B cell (primary cell): ENCODE results near the gene SPINK9. TPM values are rescaled to one million over a fixed set of nuclear protein-coding genes. Genes with fewer than 3 reads are reported as not detected.
A peak's percentile ranks its signal among the peaks of the same experiment; 100 is the strongest.

Source experiments
- ATAC-seq: fragments of 200-7000 bp; cut with Tn5 transposase; one replicate; pipeline ENCODE4 v1.10.0; 2021; ENCODE audit warnings: low read depth, mild to moderate bottlenecking, moderate number of reproducible peaks, moderate library complexity
- CTCF ChIA-PET: fragments of 350-600 bp; sonication (Branson Sonifier 250); formaldehyde crosslinking; loops from one replicate; lab custom pipeline; 2021; ENCODE audit warnings: antibody characterized with exemption, inconsistent platforms; lab: Charles Lee
- POLR2A ChIA-PET: fragments of 350-600 bp; sonication (Branson Sonifier 250); formaldehyde crosslinking; loops from one replicate; lab custom pipeline; 2021; ENCODE audit warnings: antibody characterized with exemption; lab: Charles Lee
- DNase-seq: peaks from one replicate; pipeline ENCODE4 v3.0.0; 2013
- H2AFZ ChIP-seq: 2 replicates; pipeline ENCODE4 v1.6.1; 2012; ENCODE audit warnings: mild to moderate bottlenecking, low read depth, low read length; ENCODE audit not compliant: insufficient read depth, poor library complexity, severe bottlenecking
- H3K27ac ChIP-seq, 2 donors: 1 replicate in 1 of 2; 2 replicates in 1 of 2; pipeline ENCODE4 v1.5.1; 2012 to 2013; ENCODE audit warnings: low read length in 2 of 2, mild to moderate bottlenecking in 2 of 2, moderate library complexity in 1 of 2
- H3K27me3 ChIP-seq, 4 experiments: fragments of 200-600 bp in 1 of 4; sonication (generic) in 1 of 4; replicated peaks in 1 of 4; 1 replicate in 2 of 4; 2 replicates in 2 of 4; pipeline versions ENCODE4 v1.6.1 to v1.7.0; 2013 to 2016; ENCODE audit warnings: low read length in 3 of 4, mild to moderate bottlenecking in 2 of 4, mixed read lengths in 1 of 4, moderate library complexity in 1 of 4; ENCODE audit not compliant: insufficient read depth in 4 of 4, control insufficient read depth in 3 of 4; ENCODE audit errors: control extremely low read depth in 1 of 4
- H3K36me3 ChIP-seq, 2 experiments: replicated peaks in 1 of 2; 1 replicate in 1 of 2; 2 replicates in 1 of 2; pipeline versions ENCODE4 v1.6.1 to v1.7.1; 2013; ENCODE audit warnings: low read length in 1 of 2; ENCODE audit not compliant: insufficient read depth in 2 of 2, control insufficient read depth in 1 of 2; ENCODE audit errors: control extremely low read depth in 1 of 2, extremely low read depth in 1 of 2
- H3K4me1 ChIP-seq, 2 donors: fragments of 200-600 bp in 1 of 2; sonication (generic) in 1 of 2; 1 replicate in 1 of 2; 2 replicates in 1 of 2; pipeline versions ENCODE4 v1.5.1 to v1.6.1; 2013 to 2017; ENCODE audit warnings: low read length in 2 of 2; ENCODE audit not compliant: control insufficient read depth in 2 of 2, insufficient read depth in 2 of 2
- H3K4me2 ChIP-seq: replicated peaks from 2 replicates; pipeline ENCODE3; 2012; ENCODE audit warnings: mild to moderate bottlenecking, low read depth, low read length; ENCODE audit not compliant: poor library complexity, severe bottlenecking
- H3K4me3 ChIP-seq, 5 experiments: fragments of 200-600 bp in 1 of 5; sonication (generic) in 1 of 5; 1 replicate in 3 of 5; 2 replicates in 2 of 5; pipeline versions ENCODE4 v1.5.1 to v1.7.0; 2011 to 2016; ENCODE audit warnings: low read length in 4 of 5, mild to moderate bottlenecking in 4 of 5, low read depth in 2 of 5, control low read depth in 1 of 5, moderate library complexity in 1 of 5; ENCODE audit not compliant: insufficient read depth in 1 of 5; ENCODE audit errors: control extremely low read depth in 1 of 5, extremely low read depth in 1 of 5
- H3K79me2 ChIP-seq: fragments of 200-600 bp; sonication (generic); one replicate; pipeline ENCODE4 v1.6.0; 2016; ENCODE audit warnings: low read length; ENCODE audit not compliant: control insufficient read depth, insufficient read depth
- H3K9ac ChIP-seq: fragments of 200-600 bp; sonication (generic); 2 replicates; pipeline ENCODE4 v1.6.1; 2017; ENCODE audit warnings: mild to moderate bottlenecking, low read length, moderate library complexity
- H3K9me3 ChIP-seq, 3 donors: one replicate each; pipeline versions ENCODE4 v1.6.1 to v1.7.1; 2013; ENCODE audit warnings: low read length in 2 of 3; ENCODE audit not compliant: control insufficient read depth in 2 of 3, insufficient read depth in 1 of 3; ENCODE audit errors: control extremely low read depth in 1 of 3
- H4K20me1 ChIP-seq: 2 replicates; pipeline ENCODE4 v1.6.0; 2012; ENCODE audit warnings: mild to moderate bottlenecking, low read length; ENCODE audit not compliant: insufficient read depth, control insufficient read depth, poor library complexity, severe bottlenecking
- H3K27ac Mint-ChIP-seq: one replicate; pipeline ENCODE4 v1.8.0; 2021; ENCODE audit warnings: mixed read lengths
- H3K27me3 Mint-ChIP-seq: one replicate; pipeline ENCODE4 v1.8.0; 2021; ENCODE audit warnings: mixed read lengths
- H3K4me1 Mint-ChIP-seq: one replicate; pipeline ENCODE4 v1.8.0; 2021; ENCODE audit warnings: mixed read lengths
- H3K4me3 Mint-ChIP-seq: one replicate; pipeline ENCODE4 v1.8.0; 2021; ENCODE audit warnings: mixed read lengths
- H3K9me3 Mint-ChIP-seq: one replicate; pipeline ENCODE4 v1.8.0; 2022; ENCODE audit warnings: mixed read lengths; ENCODE audit not compliant: insufficient read depth
- CTCF ChIP-seq: fragments of 200-600 bp; IDR thresholded peaks from one replicate; pipeline ENCODE4 v1.8.0; 2022; ENCODE audit warnings: antibody characterized with exemption, mild to moderate bottlenecking
- EZH2 ChIP-seq: IDR thresholded peaks from 2 replicates; pipeline ENCODE4 v1.6.1; 2012; ENCODE audit warnings: borderline replicate concordance, low read depth, mild to moderate bottlenecking, moderate library complexity, low read length; ENCODE audit not compliant: insufficient read depth, poor library complexity, severe bottlenecking
- WGBS: methylation state at CpG from one replicate; pipeline ENCODE4 v1.1.5; 2013; ENCODE audit warnings: missing lambda C conversion rate; ENCODE audit not compliant: insufficient coverage; 5-methylcytosine and 5-hydroxymethylcytosine counted together
- intact Hi-C: fragments of 100-400 bp; cut with micrococcal nuclease; formaldehyde crosslinking; loops from one replicate; pipeline ENCODE4 v1.10.0; 2022
- polyA plus RNA-seq: library from polyadenylated mRNA; depleted of rRNA; stranded (reverse); fragments of >200 nt; gene quantifications from 2 replicates; pipeline ENCODE4 v1.2.3, GENCODE V29; 2012
- total RNA-seq, 2 donors: library from RNA; stranded (reverse); fragments of 120-200 nt in 1 of 2; gene quantifications; 1 replicate in 1 of 2; 2 replicates in 1 of 2; pipeline versions ENCODE4 v1.2.3 to v1.2.4, GENCODE V29; 2013 to 2022

SPINK9 gene
- total and polyA plus RNA-seq, 2 donors (not counting 1 experiment from before 2014, with no cell fraction given) = not detected

GRCh38 chr5:148374690-148375360 is 39.5 kb downstream of the SPINK9 start:
- Mint-ChIP-seq H3K27me3 (no peaks in the 10 kb centered on the region), H3K27ac (no peak overlapping the region), H3K4me1 (no peaks in the 10 kb centered on the region), H3K9me3 (no peaks in the 10 kb centered on the region), H3K4me3 (no peak overlapping the region)
- Histone ChIP-seq H3K27me3 (no peaks in the 10 kb centered on the region), H3K36me3 (no peaks in the 10 kb centered on the region), H3K9ac (no peak overlapping the region), H3K9me3 (peaks cover 0 to 7% (median 6%) of the 10 kb centered on the region in 3 donors), H3K4me3 (no peak overlapping the region), H4K20me1 (no peaks in the 10 kb centered on the region), H3K79me2 (no peaks in the 10 kb centered on the region), H3K4me1 (no peaks in the 10 kb centered on the region), H2AFZ (no peak overlapping the region), H3K4me2 (no peak overlapping the region), H3K27ac (no peak overlapping the region)
- no peak for DNase-seq
- ChIA-PET POLR2A (no interaction called here), CTCF (interaction anchor here (0.8 to 1.4 kb wide), 2 partner anchors 9 to 35 kb away, joined by 3 read pairs; no protein-coding TSS in a partner anchor)
- ATAC-seq = peak; percentile 28
- TF ChIP-seq EZH2 (no peak), CTCF (no peak)
- no CpG with 5 or more reads among the region's 3 CpGs for WGBS
- intact Hi-C loops = no loop called here

- Histone ChIP-seq H3K4me1 (no peaks in the 10 kb centered on the region), H3K79me2 (no peaks in the 10 kb centered on the region), H3K36me3 (no peaks in the 10 kb centered on the region), H3K27me3 (no peaks in the 10 kb centered on the region), H3K4me3 (no peak overlapping the region), H3K9ac (no peak overlapping the region), H3K4me2 (no peak overlapping the region), H3K9me3 (peaks cover 0 to 7% (median 6%) of the 10 kb centered on the region in 3 donors), H2AFZ (no peak overlapping the region), H3K27ac (no peak overlapping the region), H4K20me1 (no peaks in the 10 kb centered on the region)
- 100% methylated on average over 1 of the region's 4 CpGs for WGBS
- CTCF ChIA-PET = no interaction called here
- intact Hi-C loops = no loop called here
- no peaks in the 10 kb centered on the region for H3K27me3 Mint-ChIP-seq
- no peaks in the 10 kb centered on the region for H3K9me3 Mint-ChIP-seq
- no peak overlapping the region for H3K4me3 Mint-ChIP-seq
- POLR2A ChIA-PET = no interaction called here
- no peaks in the 10 kb centered on the region for H3K4me1 Mint-ChIP-seq
- TF ChIP-seq CTCF (no peak), EZH2 (no peak)
- ATAC-seq (no peak), DNase-seq (no peak)
- no peak overlapping the region for H3K27ac Mint-ChIP-seq
Observed at GRCh38 chr5:148376198-148376597, 40.8 kb downstream of the SPINK9 start.
